ENCODE measurements around the gene IRAG1.
A peak's percentile ranks its signal among the peaks of the same experiment; 100 is the strongest.

Gene IRAG1

DNA sequence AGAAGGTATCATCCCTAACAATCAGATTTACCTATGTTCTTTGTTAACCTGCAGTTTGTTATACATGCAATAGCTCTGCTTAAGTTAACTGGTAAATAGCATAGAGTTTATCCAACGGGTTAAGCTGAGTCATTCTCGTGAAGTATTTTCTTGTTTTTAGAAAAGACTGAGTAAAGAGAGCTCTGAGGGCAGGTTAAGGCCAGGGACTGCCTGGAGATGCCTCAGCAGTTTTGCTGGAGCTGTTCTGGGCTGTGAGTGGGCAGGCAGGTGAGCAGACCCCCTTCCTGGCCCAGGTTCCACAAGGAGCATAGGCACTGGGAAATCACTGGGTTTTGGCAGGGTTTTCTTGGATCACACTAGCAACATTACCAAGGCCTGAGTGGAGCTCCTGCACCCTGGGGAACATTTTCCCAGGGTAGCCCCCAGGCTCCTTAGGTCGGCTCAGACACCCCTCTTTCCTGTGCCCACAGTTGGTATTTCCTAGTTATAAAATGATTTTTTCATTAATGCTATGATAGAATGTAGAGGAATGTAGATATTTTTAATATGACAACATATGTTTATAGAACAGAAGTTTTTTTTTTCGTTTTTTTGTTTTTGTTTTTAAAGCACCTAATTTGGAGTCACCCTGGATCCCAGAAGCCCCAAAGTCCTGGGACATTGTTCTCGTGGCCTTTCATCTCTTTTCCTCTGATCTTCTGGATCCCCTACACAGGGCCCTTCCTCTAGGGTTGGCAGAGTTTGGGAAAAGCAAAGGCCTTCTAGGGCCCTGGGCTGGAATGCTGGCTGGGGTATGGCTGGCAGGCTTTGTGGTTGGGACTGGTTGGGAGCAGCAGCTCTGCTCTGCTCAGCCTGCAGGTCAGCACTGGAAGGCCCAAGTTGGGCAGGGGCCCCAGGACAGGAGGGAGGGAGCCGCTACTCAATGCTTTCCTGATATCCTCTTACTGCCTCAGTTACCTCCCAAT is 26.7 kb downstream of the IRAG1 start:
- DNase-seq (ENCODE audit: low spot score), result no peak

DNA sequence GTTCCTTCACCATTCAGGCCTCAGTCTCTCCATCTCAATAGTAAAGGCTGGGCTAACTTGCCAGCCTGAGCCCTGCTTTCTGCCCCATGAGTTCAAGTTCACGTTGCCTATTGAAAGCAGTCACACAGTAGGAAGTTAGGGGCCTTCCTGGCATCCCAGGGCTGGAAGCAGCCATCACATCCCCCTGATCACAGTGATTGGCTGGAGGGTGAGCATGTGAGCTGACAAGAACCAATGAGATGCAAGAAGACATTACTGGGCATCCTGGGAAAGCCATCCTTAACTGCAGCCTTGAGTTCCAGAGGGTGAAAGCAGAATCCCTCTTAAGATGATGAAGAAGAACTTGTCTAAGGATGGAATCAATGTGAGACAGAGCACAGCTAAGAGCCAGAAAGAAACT is 29.1 kb downstream of the IRAG1 start:
- DNase-seq (ENCODE audit: low spot score), result no peak

DNA sequence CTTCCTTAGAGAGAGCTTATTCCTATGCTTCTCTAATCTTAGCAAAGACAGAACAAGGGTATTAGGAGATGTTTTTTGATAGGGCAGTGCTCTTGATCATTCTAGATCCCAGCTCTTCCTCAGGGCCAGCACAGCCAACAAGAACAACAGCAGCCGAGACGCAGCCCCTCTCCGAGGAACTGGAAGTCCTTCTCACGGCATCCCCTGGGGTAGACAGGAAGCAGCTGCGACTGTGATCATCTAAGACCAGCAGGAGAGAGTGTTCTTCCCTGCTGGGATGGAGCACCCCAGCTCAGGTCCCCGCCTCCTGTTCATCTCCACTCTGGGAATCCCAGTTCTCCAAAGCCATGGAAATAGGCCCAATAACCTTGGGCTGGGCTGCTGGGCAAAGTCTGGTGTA is 29.6 kb downstream of the IRAG1 start:
- DNase-seq (ENCODE audit: low spot score), result no peak

DNA sequence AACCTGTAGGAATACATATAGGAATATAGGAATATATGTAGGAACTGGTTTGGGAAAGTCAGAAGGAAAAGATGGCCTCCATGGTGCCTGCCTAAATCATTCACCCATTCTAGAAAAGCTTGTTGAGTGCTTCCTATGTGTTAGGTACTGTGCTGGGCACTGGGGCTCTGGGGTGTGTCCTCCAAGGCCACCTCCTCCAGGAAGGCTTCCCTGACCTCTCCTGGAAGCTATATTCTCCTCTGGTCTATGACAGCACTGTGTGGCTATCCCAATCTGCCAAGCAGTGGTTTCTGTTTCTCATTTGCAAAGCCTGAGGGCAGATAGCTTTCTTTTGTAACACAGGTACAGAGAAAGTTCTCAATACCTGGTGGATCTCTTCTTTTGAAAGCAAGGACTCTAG is 30.2 kb downstream of the IRAG1 start:
- no peak for DNase-seq (ENCODE audit: low spot score)

DNA sequence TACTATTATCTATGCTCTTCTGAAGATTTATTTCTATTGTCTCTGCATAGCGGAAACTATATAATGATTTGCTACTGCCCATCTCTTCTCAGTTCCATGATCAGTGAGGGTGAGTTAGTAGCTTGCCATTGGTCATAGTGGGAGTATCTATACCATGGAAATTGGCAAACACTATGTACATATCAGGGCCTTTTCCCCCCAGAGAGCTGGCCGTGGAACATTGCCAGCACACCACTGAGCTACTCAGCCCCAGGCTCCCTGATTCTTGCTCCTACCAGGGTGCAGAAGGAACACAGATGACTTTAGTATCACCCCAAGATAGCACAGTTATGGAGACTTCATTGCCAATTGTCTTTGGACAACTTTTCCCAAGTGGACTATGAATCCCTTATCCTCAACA is 33.2 kb downstream of the IRAG1 start:
- DNase-seq (ENCODE audit: low spot score), result no peak

DNA sequence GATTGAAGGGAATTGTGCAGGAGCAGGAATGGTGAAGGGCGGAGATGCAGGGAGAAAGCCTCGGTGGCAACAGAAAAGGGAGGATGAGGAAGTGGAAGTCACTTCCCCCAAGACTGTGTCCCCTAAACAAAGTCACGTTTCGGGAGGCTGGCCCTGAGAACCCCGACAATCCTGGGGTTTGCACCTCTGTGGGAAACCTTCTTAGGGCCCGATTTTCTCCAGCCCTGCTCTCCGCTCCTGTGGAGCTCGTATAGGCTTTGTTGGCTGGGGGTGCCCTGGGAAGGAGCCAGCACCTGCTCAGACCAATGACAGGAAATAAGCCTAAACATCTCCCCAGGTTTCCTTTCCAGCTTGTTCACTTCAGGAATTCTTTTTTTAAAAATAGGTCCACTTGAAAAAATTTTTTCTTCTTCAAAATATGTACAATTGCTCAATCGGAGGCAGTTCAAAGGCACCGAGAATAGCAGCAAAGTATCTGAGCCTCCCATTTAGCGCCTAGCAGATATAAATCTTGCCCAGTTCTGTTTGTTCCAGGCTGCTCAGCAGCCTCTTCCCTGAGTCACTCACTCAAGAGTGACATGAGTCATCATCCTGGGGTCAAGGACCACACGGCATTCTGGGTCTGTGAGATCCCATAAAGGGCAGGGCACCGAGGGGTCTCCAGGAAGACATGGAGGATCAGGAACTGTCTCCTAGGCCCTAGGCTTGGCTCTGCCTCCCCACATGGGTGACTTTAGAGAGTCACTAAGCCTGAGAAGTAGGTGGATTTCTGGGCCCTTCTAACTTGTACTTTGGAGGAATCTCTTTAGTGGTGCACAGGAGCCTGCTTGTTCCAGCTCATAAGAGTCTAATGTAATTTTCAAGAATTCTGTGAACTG is 34.0 kb downstream of the IRAG1 start:
- DNase-seq (ENCODE audit: low spot score), result no peak

DNA sequence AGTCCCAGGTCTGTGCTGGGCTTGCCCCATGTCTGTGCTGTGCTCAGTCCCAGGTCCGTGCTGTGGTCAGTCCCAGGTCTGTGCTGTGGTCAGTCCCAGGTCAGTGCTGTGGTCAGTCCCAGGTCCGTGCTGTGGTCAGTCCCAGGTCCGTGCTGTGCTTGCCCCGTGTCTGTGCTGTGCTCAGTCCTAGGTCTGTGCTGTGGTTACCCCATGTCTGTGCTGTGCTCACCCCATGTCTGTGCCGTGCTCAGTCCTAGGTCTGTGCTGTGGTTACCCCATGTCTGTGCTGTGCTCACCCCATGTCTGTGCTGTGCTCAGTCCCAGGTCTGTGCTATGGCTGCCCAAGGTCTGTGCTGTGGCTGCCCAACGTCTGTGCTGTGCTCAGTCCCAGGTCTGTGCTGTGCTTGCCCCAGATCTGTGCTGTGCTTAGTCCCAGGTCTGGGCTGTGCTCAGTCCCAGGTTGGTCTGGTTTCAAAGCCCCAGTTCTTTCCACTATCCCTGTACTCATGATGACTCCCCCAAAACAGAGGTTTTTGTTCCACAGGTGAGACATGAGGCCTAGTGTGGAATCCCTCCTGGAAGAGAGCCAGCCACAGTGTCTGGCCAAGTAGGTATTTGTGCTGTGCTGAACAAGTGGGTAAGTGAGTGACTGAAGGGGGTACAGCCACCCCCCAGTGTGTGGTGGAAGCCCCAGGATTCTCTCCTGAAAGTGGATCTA is 34.8 kb downstream of the IRAG1 start:
- no peak for DNase-seq (ENCODE audit: low spot score)

DNA sequence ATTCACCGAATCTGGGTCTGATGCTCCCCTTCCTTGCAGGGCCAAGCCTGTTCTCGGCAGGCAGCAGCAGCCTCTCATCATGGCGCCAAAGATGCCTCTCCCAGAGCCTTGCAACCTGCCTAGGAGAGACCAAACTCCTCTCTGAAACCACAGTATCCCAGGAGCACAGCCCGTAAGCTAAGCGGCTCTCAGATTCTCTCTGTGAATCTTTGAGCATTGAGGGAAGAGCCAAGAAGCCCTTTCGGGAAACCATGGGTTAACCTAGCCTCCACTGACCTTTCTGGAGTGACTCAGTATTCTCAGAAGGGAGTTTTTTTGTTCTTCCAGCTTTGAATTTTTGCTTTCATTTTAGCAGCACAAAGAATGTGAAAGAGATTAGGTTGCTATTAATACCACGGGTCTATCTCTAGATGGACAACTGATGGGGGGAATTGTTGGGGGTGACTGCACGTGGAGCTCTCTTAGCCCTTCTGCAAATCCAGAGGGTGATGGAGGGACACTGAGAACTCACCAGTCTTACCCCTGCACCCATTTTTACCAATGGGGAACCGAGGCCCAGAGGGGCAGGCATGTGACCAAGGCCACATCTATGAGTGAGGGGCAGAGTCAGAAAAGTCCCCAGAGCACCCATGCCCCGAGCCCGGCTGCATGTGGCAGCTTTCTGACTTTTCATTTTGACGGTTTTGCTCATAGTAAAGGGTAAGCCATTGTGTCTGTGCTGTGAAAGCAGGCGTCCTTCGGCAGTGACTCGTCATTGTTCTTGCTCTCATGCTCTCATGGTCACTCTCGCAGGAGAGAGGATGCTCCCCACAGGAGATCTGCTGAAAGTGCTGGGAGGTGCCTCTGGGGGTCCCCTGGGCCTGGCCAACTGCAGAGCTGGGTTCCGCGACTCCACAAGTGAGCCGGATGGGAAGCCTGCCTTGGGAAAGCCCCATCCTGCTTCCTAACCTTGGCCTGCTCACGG is 36.0 kb downstream of the IRAG1 start:
- no peak for DNase-seq (ENCODE audit: low spot score)

DNA sequence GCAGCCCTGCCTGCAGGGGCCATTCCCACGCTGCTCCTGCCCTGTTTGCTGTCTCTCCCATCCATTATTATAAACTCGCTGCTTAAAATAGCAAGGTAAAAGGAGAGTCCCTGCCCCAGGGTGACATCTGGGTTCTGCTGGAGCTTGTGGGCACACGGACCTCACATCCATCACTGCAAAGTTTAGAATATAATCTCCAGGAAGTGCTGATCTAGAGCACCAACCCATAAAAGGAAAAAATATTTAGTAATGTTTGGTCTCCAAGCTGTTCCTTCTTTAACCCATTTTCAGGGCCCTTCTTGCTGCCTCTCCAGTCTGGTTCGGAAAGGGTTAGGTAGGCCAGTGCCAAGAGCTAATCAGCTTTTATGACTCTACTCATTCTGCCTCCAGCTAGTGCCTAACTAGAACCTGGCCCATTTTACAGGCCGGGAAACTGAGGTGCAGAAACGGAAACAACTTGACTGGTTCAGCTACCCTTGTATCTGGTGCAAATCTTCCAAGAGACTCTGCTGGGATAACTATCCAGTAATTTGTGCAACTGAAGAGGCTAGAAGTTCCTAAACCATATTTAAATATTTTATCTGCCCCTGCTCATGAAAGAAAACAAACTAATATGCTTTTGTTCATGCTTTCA is 37.5 kb downstream of the IRAG1 start:
- no peak for DNase-seq (ENCODE audit: low spot score)

DNA sequence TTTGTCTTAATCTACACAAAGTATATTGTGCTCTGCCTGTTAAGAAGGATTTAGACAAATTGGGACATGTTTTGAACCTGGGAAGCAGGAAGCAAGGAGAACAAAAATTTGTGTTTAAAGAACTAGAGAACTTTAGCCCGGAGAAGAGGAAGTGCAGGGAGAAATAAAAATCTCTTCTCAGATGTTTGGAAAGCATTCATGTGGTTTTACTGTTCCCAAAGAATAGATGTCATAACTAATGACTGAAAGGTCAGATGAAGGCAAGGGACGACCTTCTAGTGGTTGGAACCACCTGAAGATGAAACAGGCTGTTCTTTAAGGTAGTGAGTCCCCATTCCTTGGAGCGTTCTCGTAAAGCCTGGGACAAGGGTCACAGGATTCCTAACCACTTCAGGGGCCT is 38.3 kb downstream of the IRAG1 start:
- DNase-seq (ENCODE audit: low spot score), result no peak

DNA sequence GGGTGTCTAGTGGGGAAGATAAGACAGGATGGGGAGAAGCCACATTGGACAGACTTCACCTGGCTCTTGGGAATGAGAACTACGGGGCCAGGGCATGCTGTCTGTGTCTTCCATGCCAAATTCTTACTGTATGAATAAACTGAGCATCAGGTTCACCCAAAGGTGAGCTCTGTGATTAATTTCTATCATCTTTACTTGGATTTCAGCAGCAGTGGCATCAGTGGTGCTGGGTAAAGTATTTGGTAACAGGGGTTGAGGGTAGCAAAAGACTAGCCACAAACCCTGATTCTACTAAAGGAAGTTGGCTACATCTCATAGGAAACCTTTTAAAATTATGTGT is 38.8 kb downstream of the IRAG1 start:
- no peak for DNase-seq (ENCODE audit: low spot score)

DNA sequence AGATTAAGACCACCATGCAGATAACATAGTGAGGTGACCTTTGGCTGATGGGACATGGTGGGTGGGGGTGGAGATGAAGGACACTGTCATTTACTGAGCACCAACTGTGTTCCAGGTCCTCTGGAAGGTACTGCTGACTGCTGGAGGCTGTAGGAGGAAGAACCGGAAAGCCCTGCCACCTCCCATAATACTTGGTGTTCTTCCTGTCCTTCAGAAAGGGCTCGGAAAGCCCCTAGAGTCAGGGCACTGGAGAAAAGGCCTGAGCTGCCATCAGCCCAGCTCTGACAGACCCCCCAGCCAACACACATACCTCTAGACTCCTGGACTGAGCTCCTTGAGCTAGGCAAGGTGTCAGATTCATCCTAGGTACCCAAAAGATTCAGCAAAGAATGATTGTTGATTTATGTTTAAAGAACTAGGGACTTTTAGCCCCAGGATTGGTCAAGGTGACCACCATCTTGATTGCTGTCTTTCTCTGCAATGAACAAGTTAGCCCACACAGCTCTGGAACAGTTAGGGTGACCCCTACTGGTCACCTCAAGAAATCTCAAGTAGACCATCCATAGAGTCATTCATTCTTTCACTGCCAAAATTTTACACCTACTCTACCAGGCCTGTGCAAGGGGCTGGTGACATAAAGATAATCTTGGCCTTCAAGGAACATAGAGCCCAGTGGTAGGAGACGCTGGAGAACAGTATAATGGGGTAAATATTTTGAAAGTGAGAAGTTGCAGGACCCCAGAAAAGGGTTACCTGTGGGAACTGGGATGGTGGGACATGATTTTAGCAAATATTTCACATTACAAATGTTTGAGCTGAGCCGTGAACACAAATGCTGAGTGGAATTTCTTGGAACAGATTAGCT is 39.4 kb downstream of the IRAG1 start:
- DNase-seq (ENCODE audit: low spot score), result peak; percentile 45

DNA sequence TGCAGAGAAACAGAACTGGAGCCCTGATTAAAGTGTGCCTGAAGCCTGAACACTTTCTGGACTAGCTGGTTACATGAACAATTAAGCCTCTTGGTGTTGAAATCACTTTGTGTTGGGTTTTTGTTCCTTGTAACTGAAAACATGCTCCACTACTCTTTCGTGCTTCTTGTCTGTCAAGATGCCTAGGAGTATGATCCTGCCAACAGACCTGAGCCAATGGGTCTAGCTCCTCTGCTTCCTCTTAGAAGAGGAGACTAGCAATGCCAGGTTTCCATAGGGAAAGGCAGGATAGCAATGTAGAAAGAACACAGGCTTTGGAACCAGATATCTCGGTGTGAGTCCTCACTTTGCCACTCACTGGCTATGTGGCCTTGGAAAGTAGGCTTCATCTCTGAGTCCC is 40.3 kb downstream of the IRAG1 start:
- no peak for DNase-seq (ENCODE audit: low spot score)

DNA sequence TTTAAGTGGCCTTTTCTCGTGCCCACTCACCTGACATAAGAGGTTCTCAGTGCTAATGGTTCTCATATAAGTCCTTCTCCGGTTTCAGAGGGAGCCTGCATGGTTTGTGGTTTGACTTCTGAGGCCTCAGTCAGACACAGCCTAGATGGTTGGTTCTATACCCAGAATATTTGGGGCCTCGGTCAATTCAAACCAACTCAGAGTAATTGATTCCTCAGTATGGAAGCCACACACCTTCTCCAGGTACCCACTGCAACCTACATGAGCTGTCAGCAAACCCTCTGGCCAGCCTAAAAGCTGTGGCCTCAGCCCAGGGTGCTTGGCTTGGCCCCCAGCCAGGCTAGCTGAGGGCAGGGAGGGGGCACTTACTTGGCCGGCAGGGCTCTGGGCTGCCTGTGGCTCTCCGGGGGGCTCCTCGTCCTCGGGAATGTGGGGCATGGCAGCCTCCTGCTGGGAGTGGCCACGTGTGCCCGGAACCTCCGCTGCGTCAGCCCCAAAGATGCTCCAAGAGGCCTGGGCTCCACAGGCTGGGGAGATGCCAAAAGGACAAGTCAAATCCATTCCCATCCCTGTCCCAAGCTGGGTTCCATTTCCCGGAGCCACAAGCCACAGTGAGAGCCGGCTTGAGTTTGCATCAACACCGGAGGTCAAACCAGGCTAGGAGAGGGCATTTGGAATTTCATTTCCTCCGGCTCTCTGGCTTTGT is 41.7 kb downstream of the IRAG1 start:
- DNase-seq (ENCODE audit: low spot score), result no peak

DNA sequence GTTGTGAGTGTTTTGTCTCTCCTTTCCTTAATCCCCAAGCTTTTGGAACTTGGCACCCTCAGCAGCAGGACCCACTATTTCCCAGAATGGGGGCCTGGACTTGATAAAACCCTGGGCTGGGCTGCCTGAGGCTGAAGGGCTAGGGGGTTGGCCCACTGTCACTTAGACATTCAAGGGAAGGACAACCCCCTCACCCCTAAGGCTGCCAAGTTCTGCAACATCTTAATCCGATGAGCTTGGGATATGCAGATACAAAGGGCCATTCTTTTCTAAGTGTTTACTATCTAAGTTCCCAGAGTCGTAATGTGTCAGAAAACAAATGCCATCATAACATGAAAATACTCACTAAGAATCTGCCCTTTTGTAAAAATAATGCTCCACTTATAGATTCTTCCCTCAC is 42.9 kb downstream of the IRAG1 start:
- DNase-seq (ENCODE audit: low spot score), result no peak

DNA sequence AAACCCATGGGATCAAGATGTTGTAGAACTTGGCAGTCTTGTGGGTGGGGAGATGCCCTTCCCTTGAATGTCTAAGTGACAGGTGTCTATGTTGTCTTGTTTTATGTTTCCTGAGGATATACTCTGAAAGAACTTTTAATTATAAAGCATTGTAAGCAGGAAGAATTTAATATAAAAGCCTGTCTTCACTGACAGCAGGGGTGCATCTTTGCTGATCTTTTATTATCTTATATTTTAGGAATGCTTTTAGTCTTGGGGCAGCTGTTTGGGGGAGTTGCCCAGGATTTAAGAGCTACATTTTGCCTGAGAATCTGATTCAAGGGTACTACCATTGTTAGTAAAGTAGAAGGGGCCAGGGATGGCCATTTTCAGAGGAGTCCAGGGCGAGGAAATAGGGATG is 43.4 kb downstream of the IRAG1 start:
- no peak for DNase-seq (ENCODE audit: low spot score)

DNA sequence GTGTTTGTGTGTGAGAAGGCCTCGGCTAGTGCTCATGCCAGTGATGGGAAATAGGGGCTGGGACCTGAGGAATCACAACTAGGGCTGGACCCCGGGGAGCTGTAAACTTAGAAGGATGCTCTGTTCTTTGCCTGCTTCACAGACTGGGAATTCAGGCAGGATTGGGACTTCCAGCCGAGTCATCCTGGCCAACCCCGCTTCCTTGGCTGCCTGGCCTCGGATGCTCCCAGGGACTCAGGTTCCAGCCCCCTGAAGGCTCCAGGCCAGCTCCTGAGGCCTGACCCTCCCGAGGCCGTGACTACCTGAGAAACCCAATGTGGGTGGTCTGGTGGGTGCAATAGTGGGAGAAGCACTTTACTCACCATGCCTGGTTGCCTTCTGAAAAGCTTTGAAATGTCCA is 44.7 kb downstream of the IRAG1 start:
- no peak for DNase-seq (ENCODE audit: low spot score)

DNA sequence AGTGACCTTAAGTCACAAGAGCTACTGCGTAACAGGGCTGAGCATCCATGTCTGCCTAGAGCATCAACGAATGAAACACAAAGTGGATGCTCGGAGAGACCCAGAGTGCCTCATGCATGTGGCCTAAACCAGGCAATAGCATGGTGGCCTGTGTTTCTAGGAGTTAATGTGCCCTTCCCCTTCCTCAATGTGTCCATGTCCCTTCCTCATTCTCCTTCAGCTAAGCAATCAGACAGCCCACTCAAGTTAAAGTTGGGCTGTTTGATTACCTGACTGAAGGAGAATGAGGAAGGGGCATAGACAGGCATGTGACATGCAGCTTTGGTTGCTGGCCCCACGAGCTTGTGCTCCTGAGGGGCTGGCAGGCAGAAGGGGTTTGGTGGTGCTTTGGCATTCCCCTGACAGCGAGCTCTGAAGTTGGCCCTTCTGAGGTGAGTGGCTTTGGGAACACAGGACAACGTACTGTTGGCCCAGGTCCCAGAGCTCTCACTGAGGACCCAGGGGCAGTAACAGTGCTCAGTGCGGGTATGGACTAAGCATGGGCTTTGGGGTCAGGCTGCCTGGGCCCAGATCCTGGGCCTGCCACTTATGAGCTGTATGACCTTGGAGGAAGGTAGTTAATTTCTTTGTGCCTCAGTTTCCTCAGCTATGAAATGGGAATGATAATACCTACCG is 46.7 kb downstream of the IRAG1 start:
- no peak for DNase-seq (ENCODE audit: low spot score)

DNA sequence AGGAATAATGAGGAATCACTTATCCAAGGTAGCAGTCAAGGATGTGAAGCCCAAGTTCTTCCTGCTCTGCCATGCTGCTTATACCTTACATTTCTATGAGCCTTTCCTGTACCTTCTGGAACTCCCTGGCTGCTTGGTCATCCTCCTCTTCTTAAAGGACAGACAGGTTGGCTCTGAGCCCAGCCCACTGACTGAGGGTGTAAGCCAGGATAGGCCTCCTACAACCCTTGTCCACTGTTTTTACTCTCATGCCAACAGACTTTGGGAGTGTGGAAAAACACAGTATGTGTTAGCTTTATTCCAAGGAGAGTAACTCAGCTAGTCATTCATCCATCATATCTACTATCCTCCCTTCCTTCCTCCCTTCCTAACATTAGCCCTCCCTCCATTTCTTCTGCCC is 47.5 kb downstream of the IRAG1 start:
- no peak for DNase-seq (ENCODE audit: low spot score)

All from HuH-7 (cell line).